BE2C (cell line): ENCODE data around the gene PANK1.
A peak's percentile ranks its signal among the peaks of the same experiment; 100 is the strongest.

Experiments
- DNase-seq: peaks from one replicate; pipeline ENCODE4 v3.0.0-alpha.2; 2020
- H3K27me3 ChIP-seq: fragments of 250-450 bp; sonication (Bioruptor Pico); 2 replicates; pipeline ENCODE4 v1.5.1; 2020; ENCODE audit warnings: mild to moderate bottlenecking
- H3K36me3 ChIP-seq: fragments of 250-450 bp; sonication (Bioruptor Pico); 2 replicates; pipeline ENCODE4 v1.5.1; 2020; ENCODE audit warnings: mild to moderate bottlenecking
- H3K4me1 ChIP-seq: fragments of 250-450 bp; sonication (Bioruptor Pico); 2 replicates; pipeline ENCODE4 v1.5.1; 2020
- H3K4me3 ChIP-seq: 2 replicates; pipeline ENCODE4 v1.5.1; 2011; ENCODE audit warnings: low read depth, low read length
- H3K9me3 ChIP-seq: fragments of 250-450 bp; sonication (Bioruptor Pico); 2 replicates; pipeline ENCODE4 v1.5.1; 2020
- CTCF ChIP-seq: IDR thresholded peaks from 2 replicates; pipeline ENCODE4 v1.5.1; 2012; ENCODE audit warnings: mild to moderate bottlenecking, low read depth, low read length

Gene PANK1

GRCh38 chr10:89643812-89644690 lies 991 bp downstream of the PANK1 start:
- peaks cover 7% of the 10 kb centered on the region for H3K4me1 ChIP-seq
- no peaks in the 10 kb centered on the region for H3K9me3 ChIP-seq
- peak overlapping the region; percentile 81 for H3K4me3 ChIP-seq
- H3K36me3 ChIP-seq: peaks cover 3% of the 10 kb centered on the region; the same call in 1 of the 2 replicates
- peak; percentile 84 for DNase-seq
- H3K27me3 ChIP-seq: no peaks in the 10 kb centered on the region
- no peak for TF ChIP-seq CTCF

DNA sequence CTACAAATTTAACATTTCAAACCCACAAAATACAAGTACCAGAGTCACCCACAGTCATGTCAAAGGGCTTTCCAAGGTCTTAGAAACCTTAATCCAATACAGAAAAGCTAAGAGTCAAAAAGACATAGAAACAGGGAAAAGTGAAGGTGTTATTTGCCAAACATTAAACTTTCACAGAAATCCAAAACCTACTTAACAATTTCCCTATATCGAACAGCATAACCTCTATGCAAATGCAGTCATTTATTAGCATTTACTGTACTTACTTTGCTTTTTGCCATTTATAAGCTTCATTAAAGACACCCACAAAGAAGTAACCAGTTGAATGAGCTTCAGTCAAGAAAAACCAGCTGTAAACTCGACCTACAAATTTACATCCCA lies 1.6 kb downstream of the PANK1 start:
- DNase-seq: no peak
- Histone ChIP-seq H3K27me3 (no peaks in the 10 kb centered on the region), H3K4me3 (peak overlapping the region; percentile 81), H3K4me1 (peaks cover 7% of the 10 kb centered on the region), H3K36me3 (peaks cover 3% of the 10 kb centered on the region; the same call in 1 of the 2 replicates), H3K9me3 (no peaks in the 10 kb centered on the region)
- no peak for TF ChIP-seq CTCF

- no peak overlapping the region for H3K4me3 ChIP-seq
- no peak for TF ChIP-seq CTCF
- no peaks in the 10 kb centered on the region for H3K9me3 ChIP-seq
- DNase-seq: no peak
- H3K4me1 ChIP-seq: peaks cover 7% of the 10 kb centered on the region
- H3K27me3 ChIP-seq: no peaks in the 10 kb centered on the region
- H3K36me3 ChIP-seq: peaks cover 3% of the 10 kb centered on the region; the same call in 1 of the 2 replicates
Measured at GRCh38 chr10:89642193-89642592, 2.8 kb downstream of the PANK1 start.

- Histone ChIP-seq H3K4me1 (no peaks in the 10 kb centered on the region), H3K27me3 (no peaks in the 10 kb centered on the region), H3K4me3 (no peak overlapping the region), H3K36me3 (peaks cover 3% of the 10 kb centered on the region; the same call in 1 of the 2 replicates), H3K9me3 (no peaks in the 10 kb centered on the region)
- TF ChIP-seq CTCF: no peak
- DNase-seq: no peak
Measured at GRCh38 chr10:89640241-89640640, 4.8 kb downstream of the PANK1 start.

DNA sequence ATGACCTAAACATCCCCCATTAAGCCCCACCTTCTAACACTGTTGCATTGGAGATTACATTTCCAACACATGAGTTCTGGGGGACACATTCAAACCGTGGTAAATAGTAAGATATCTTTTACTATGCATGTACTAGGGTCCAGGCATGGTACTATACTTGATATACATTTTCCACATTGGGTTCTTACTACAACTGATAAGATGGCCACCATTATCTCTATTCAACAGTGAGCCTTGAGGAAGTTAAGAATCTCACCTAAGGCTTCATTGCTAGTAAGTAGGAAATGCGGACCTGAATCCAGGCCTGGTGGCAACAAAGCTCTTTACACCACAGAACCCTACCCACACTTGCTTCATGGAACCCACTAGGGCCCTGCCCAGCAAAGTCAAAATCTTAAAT lies 5.7 kb downstream of the PANK1 start:
- no peak for DNase-seq
- no peak for TF ChIP-seq CTCF

GRCh38 chr10:89637113-89637512 lies 7.9 kb downstream of the PANK1 start:
- TF ChIP-seq CTCF: no peak
- DNase-seq: no peak
- no peaks in the 10 kb centered on the region for H3K4me1 ChIP-seq

More for the DNA sequence above, 5.7 kb downstream of the PANK1 start:
- H3K27me3 ChIP-seq: no peaks in the 10 kb centered on the region
- no peak overlapping the region for H3K4me3 ChIP-seq
- H3K9me3 ChIP-seq: no peaks in the 10 kb centered on the region
- H3K4me1 ChIP-seq: no peaks in the 10 kb centered on the region
- H3K36me3 ChIP-seq: peaks cover under 1% of the 10 kb centered on the region; the same call in 1 of the 2 replicates

More at GRCh38 chr10:89637113-89637512, 7.9 kb downstream of the PANK1 start:
- no peaks in the 10 kb centered on the region for H3K27me3 ChIP-seq
- no peak overlapping the region for H3K4me3 ChIP-seq
- no peaks in the 10 kb centered on the region for H3K9me3 ChIP-seq
- no peaks in the 10 kb centered on the region for H3K36me3 ChIP-seq
